HepG2 (cell line): Measurements from ENCODE around the gene CSK. TPM values are rescaled to one million over a fixed set of nuclear protein-coding genes. Genes with fewer than 3 reads are reported as not detected.

Experiments
- ATAC-seq: fragments of 200-7000 bp; cut with Tn5 transposase; 3 replicates; pipeline ENCODE4 v1.9.1; 2020; ENCODE audit warnings: mild to moderate bottlenecking, moderate library complexity
- BruUV-seq: library from RNA; stranded (reverse); fragments of 400-500 nt; replicated peaks from 2 replicates; lab custom pipeline; 2021; lab: Mats Ljungman, UMichigan
- CTCF ChIA-PET: fragments of 300-600 bp; formaldehyde crosslinking; extraction: SDS; loops from one replicate; lab custom pipeline; 2021; ENCODE audit warnings: low total read pairs, inconsistent platforms, low intra/inter-chr PET ratio; lab: Yijun Ruan, JAX
- POLR2A ChIA-PET: fragments of 350-600 bp; sonication (Branson Sonifier 250); formaldehyde crosslinking; loops from one replicate; lab custom pipeline; 2020; ENCODE audit warnings: antibody characterized with exemption, inconsistent platforms; lab: Yijun Ruan, JAX
- DNase-seq: peaks from one replicate; pipeline ENCODE4 v3.0.0-alpha.2; 2015; ENCODE audit warnings: low spot score
- FAIRE-seq: peaks from 3 replicates; lab custom pipeline; 2011; peaks lifted over from hg19 to GRCh38; lab: Jason Lieb, UNC
- H2AFZ ChIP-seq: one replicate; pipeline ENCODE4 v1.6.1; 2011; ENCODE audit warnings: low read length, inconsistent platforms
- H3K27ac ChIP-seq: fragments of 300-600 bp; 3 replicates; pipeline ENCODE4 v1.8.0; 2011; ENCODE audit warnings: mixed run types, mild to moderate bottlenecking, mixed read lengths, low read length, inconsistent platforms; ENCODE audit not compliant: insufficient read depth; ENCODE audit errors: extremely low read length
- H3K27me3 ChIP-seq, 2 experiments: fragments of 200-600 bp in 1 of 2; 2 replicates in 1 of 2; 3 replicates in 1 of 2; pipeline versions ENCODE4 v1.6.0 to v1.8.0; 2011; ENCODE audit warnings: low read length in 2 of 2, mild to moderate bottlenecking in 2 of 2, moderate library complexity in 2 of 2, inconsistent platforms in 1 of 2; ENCODE audit not compliant: insufficient read depth in 2 of 2, control insufficient read depth in 1 of 2
- H3K36me3 ChIP-seq, 2 experiments: fragments of 200-600 bp in 1 of 2; replicated peaks in 1 of 2; 2 replicates in 1 of 2; 3 replicates in 1 of 2; pipeline versions ENCODE4 v1.5.1 to v1.8.0; 2011; ENCODE audit warnings: low read length in 2 of 2, inconsistent platforms in 1 of 2; ENCODE audit not compliant: insufficient read depth in 2 of 2, control insufficient read depth in 1 of 2
- H3K4me1 ChIP-seq: 2 replicates; pipeline ENCODE4 v1.5.1; 2012; ENCODE audit warnings: low read length, inconsistent platforms; ENCODE audit not compliant: insufficient read depth
- H3K4me2 ChIP-seq: 2 replicates; pipeline ENCODE4 v1.6.0; 2011; ENCODE audit warnings: low read depth, low read length, inconsistent platforms
- H3K4me3 ChIP-seq, 3 experiments: fragments of 200-600 bp in 1 of 3; sonication (generic), shearing (Covaris generic) in 1 of 3; replicated peaks in 1 of 3; 2 replicates each; pipeline ENCODE4 v1.5.1; 2011 to 2016; ENCODE audit warnings: low read length in 3 of 3, inconsistent platforms in 2 of 3, low read depth in 2 of 3, mild to moderate bottlenecking in 2 of 3, control low read depth in 1 of 3, mixed read lengths in 1 of 3; ENCODE audit not compliant: insufficient read depth in 1 of 3
- H3K79me2 ChIP-seq: one replicate; pipeline ENCODE4 v1.6.1; 2011; ENCODE audit warnings: low read length, inconsistent platforms; ENCODE audit not compliant: insufficient read depth
- H3K9ac ChIP-seq: 2 replicates; pipeline ENCODE4 v1.6.0; 2011; ENCODE audit warnings: mild to moderate bottlenecking, low read depth, low read length, inconsistent platforms; ENCODE audit not compliant: insufficient read depth
- H3K9me3 ChIP-seq: 2 replicates; pipeline ENCODE4 v1.5.1; 2012; ENCODE audit warnings: mild to moderate bottlenecking, low read length
- H4K20me1 ChIP-seq: 2 replicates; pipeline ENCODE4 v1.6.0; 2011; ENCODE audit warnings: inconsistent platforms, mild to moderate bottlenecking, low read length, moderate library complexity; ENCODE audit not compliant: insufficient read depth
- CHCHD3 ChIP-seq: sonication (generic); formaldehyde crosslinking; IDR thresholded peaks from 2 replicates; pipeline ENCODE4 v1.8.0; 2022; ENCODE audit warnings: mild to moderate bottlenecking, missing genetic modification reagents, moderate library complexity
- RXRB ChIP-seq: IDR thresholded peaks from 2 replicates; pipeline ENCODE4 v1.6.1; 2016; ENCODE audit warnings: borderline replicate concordance, missing genetic modification reagents, missing compliant biosample characterization
- XRCC5 ChIP-seq: fragments of 200-400 bp; formaldehyde crosslinking; optimal IDR thresholded peaks from 2 replicates; pipeline ENCODE3; 2017; ENCODE audit warnings: mild to moderate bottlenecking, low read length
- ZBTB38 ChIP-seq: sonication (generic); formaldehyde crosslinking; IDR thresholded peaks from 2 replicates; pipeline ENCODE4 v1.5.1; 2020; ENCODE audit warnings: mild to moderate bottlenecking, missing genetic modification reagents
- ZNF256 ChIP-seq: sonication (generic); formaldehyde crosslinking; conservative IDR thresholded peaks from 2 replicates; pipeline ENCODE4 v1.4.0; 2020; ENCODE audit warnings: missing genetic modification reagents
- ZNF350 ChIP-seq: sonication (generic); formaldehyde crosslinking; IDR thresholded peaks from 2 replicates; pipeline ENCODE4 v1.4.0; 2020; ENCODE audit warnings: mild to moderate bottlenecking, low read depth, missing genetic modification reagents, borderline replicate concordance
- ZNF652 ChIP-seq: IDR thresholded peaks from 2 replicates; pipeline ENCODE4 v1.6.1; 2016; ENCODE audit warnings: low read depth, borderline replicate concordance
- ZNF670 ChIP-seq: sonication (generic); formaldehyde crosslinking; IDR thresholded peaks from 2 replicates; pipeline ENCODE4 v1.8.0; 2022; ENCODE audit warnings: mild to moderate bottlenecking, missing genetic modification reagents, borderline replicate concordance
- ZSCAN25 ChIP-seq: sonication (generic); formaldehyde crosslinking; IDR thresholded peaks from 2 replicates; pipeline ENCODE4 v1.8.0; 2022; ENCODE audit warnings: mild to moderate bottlenecking, missing genetic modification reagents
- WGBS: methylation state at CpG from one replicate; pipeline ENCODE4 v1.1.6; 2017; ENCODE audit warnings: low lambda C conversion rate; 5-methylcytosine and 5-hydroxymethylcytosine counted together
- in situ Hi-C: cut with HindIII; loops from 2 replicates; pipeline ENCODE4 v1.10.0; 2017; ENCODE audit warnings: low pct_unique_long_range_greater_than_20kb; ENCODE audit not compliant: extremely low pct_ligation_motif_present
- intact Hi-C: fragments of 100-400 bp; cut with micrococcal nuclease; formaldehyde crosslinking; loops from one replicate; pipeline ENCODE4 v1.10.0; 2022; ENCODE audit not compliant: unreplicated experiment
- polyA plus RNA-seq, 8 experiments: library from polyadenylated mRNA; depleted of rRNA in 3 of 8; stranded (reverse) in 7 of 8; unstranded in 1 of 8; fragments of >200 nt; fragmentation: Illumina TruSeq in 4 of 8; extraction: Trizol in 4 of 8; gene quantifications; 2 replicates each; pipeline versions ENCODE4 v1.2.1 to v1.2.3, GENCODE V29; 2011 to 2016; ENCODE audit warnings: low read depth in 4 of 8, missing spikeins in 1 of 8, mixed read lengths in 1 of 8; ENCODE audit not compliant: insufficient read depth in 1 of 8
- total RNA-seq, 5 experiments: library from RNA; depleted of rRNA; stranded (reverse); fragments of >200 nt; fragmentation: Illumina TruSeq; extraction: Trizol; gene quantifications; 2 replicates each; pipeline ENCODE4 v1.2.3, GENCODE V29; 2016; ENCODE audit warnings: low read depth in 1 of 5
- TF ChIP-seq, protein P1 (sequence below): sonication (generic); formaldehyde crosslinking; IDR thresholded peaks from 2 replicates; pipeline ENCODE4 v1.5.1; 2020; ENCODE audit warnings: missing genetic modification reagents, mild to moderate bottlenecking, borderline replicate concordance
- TF ChIP-seq, protein P2 (sequence below): sonication (generic); formaldehyde crosslinking; IDR thresholded peaks from 2 replicates; pipeline ENCODE4 v1.5.1; 2020; ENCODE audit warnings: mild to moderate bottlenecking, missing genetic modification reagents, moderate library complexity
- TF ChIP-seq, protein P3 (sequence below): sonication (generic); formaldehyde crosslinking; IDR thresholded peaks from 2 replicates; pipeline ENCODE4 v1.4.0; 2020; ENCODE audit warnings: missing genetic modification reagents
- TF ChIP-seq, protein P4 (sequence below): sonication (generic); formaldehyde crosslinking; IDR thresholded peaks from 2 replicates; pipeline ENCODE4 v1.5.0; 2020; ENCODE audit warnings: mild to moderate bottlenecking, missing genetic modification reagents, moderate library complexity

The CSK gene
- total and polyA plus RNA-seq, 2 of the 13 experiments (the other 11 are each of a cell fraction or from before 2014, with no cell fraction given) = 12.5 to 21.3 TPM

DNA sequence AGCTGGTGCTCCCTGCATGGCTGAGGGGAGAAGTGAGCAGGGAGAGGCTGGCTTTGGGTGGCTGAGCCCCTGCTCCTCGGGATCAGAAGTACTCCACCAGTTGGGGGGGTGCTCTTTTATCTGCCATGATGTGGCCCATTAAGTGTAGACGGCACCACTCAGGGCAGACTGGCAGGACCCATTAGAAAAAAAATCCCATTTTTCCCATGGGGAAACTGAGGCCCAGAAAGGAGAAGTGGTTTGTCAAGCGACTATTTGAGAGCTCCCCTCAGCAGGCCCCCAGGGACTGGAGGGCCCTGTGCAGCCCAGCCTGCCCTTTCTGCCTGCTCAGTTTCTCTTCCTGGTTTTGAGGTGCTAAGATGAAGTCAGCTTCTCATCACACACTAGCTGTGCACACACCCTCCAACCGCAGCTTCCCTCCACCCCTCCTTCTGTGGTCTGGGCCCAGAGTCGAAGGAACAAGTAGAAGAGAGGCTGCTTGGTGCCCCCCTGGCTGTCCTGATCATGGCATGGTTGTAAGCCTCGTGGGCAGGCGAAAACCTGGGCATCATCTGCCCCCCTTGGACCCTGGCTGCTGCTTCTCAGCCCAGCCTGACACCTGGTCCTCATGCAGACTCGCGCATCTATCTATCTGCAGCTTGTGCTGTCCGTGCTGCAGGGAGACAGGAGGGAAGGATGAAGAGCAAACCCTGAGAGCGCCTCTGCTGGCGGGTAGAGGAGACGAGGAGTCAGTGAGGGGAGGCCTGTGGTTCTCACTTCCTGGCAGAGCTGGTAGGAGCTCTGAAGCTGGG is 5.6 kb downstream of the CSK start:
- ATAC-seq (peak; percentile 64), FAIRE-seq (no peak), DNase-seq (no peak)
- Histone ChIP-seq H4K20me1 (peaks cover 30% of the 10 kb centered on the region), H2AFZ (no peak overlapping the region), H3K79me2 (peaks cover 67% of the 10 kb centered on the region), H3K4me3 (no peak overlapping the region), H3K9ac (no peak overlapping the region), H3K27me3 (no peaks in the 10 kb centered on the region), H3K4me1 (peaks cover 52% of the 10 kb centered on the region), H3K9me3 (no peaks in the 10 kb centered on the region), H3K4me2 (no peak overlapping the region), H3K36me3 (peaks cover 7 to 28% of the 10 kb centered on the region in 2 experiments; a peak in 4 of 5 replicates), H3K27ac (no peak overlapping the region)
- in situ Hi-C loops (loop anchor here (10.0 kb wide), 1 partner anchor 243 kb away; the partner anchor contains the start of gene ARID3B), intact Hi-C loops (loop anchor here (1.0 kb wide), 1 partner anchor 16 kb away; no protein-coding TSS in a partner anchor)
- POLR2A ChIA-PET = interaction anchor here (1.1 to 1.4 kb wide), 2 partner anchors 10 to 13 kb away, joined by 3 to 7 read pairs; no protein-coding TSS in a partner anchor
- CTCF ChIA-PET = interaction anchor here (1.3 to 1.6 kb wide), 2 partner anchors 14 to 16 kb away, joined by 3 to 5 read pairs; no protein-coding TSS in a partner anchor
- BruUV-seq = no TSS peak
- 74% methylated on average over 11 of the region's 13 CpGs for WGBS
- TF ChIP-seq, protein P1, sequence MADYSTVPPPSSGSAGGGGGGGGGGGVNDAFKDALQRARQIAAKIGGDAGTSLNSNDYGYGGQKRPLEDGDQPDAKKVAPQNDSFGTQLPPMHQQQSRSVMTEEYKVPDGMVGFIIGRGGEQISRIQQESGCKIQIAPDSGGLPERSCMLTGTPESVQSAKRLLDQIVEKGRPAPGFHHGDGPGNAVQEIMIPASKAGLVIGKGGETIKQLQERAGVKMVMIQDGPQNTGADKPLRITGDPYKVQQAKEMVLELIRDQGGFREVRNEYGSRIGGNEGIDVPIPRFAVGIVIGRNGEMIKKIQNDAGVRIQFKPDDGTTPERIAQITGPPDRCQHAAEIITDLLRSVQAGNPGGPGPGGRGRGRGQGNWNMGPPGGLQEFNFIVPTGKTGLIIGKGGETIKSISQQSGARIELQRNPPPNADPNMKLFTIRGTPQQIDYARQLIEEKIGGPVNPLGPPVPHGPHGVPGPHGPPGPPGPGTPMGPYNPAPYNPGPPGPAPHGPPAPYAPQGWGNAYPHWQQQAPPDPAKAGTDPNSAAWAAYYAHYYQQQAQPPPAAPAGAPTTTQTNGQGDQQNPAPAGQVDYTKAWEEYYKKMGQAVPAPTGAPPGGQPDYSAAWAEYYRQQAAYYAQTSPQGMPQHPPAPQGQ = no peak
- TF ChIP-seq ZNF350 (CRISPR knock-in tag) (no peak), ZSCAN25 (CRISPR knock-in tag) (no peak), CHCHD3 (CRISPR knock-in tag) (no peak), ZNF670 (CRISPR knock-in tag) (no peak), RXRB (no peak), XRCC5 (peak; percentile 71), ZNF256 (no peak), ZBTB38 (CRISPR knock-in tag) (peak; percentile 66; the same call in 1 of the 2 replicates), ZNF652 (CRISPR knock-in tag) (no peak)
- TF ChIP-seq, protein P2, sequence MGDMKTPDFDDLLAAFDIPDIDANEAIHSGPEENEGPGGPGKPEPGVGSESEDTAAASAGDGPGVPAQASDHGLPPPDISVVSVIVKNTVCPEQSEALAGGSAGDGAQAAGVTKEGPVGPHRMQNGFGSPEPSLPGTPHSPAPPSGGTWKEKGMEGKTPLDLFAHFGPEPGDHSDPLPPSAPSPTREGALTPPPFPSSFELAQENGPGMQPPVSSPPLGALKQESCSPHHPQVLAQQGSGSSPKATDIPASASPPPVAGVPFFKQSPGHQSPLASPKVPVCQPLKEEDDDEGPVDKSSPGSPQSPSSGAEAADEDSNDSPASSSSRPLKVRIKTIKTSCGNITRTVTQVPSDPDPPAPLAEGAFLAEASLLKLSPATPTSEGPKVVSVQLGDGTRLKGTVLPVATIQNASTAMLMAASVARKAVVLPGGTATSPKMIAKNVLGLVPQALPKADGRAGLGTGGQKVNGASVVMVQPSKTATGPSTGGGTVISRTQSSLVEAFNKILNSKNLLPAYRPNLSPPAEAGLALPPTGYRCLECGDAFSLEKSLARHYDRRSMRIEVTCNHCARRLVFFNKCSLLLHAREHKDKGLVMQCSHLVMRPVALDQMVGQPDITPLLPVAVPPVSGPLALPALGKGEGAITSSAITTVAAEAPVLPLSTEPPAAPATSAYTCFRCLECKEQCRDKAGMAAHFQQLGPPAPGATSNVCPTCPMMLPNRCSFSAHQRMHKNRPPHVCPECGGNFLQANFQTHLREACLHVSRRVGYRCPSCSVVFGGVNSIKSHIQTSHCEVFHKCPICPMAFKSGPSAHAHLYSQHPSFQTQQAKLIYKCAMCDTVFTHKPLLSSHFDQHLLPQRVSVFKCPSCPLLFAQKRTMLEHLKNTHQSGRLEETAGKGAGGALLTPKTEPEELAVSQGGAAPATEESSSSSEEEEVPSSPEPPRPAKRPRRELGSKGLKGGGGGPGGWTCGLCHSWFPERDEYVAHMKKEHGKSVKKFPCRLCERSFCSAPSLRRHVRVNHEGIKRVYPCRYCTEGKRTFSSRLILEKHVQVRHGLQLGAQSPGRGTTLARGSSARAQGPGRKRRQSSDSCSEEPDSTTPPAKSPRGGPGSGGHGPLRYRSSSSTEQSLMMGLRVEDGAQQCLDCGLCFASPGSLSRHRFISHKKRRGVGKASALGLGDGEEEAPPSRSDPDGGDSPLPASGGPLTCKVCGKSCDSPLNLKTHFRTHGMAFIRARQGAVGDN (CRISPR knock-in tag) = peak; percentile 34; the same call in 1 of the 2 replicates
- TF ChIP-seq, protein P3, sequence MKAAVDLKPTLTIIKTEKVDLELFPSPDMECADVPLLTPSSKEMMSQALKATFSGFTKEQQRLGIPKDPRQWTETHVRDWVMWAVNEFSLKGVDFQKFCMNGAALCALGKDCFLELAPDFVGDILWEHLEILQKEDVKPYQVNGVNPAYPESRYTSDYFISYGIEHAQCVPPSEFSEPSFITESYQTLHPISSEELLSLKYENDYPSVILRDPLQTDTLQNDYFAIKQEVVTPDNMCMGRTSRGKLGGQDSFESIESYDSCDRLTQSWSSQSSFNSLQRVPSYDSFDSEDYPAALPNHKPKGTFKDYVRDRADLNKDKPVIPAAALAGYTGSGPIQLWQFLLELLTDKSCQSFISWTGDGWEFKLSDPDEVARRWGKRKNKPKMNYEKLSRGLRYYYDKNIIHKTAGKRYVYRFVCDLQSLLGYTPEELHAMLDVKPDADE (CRISPR knock-in tag) = no peak
- TF ChIP-seq, protein P4, sequence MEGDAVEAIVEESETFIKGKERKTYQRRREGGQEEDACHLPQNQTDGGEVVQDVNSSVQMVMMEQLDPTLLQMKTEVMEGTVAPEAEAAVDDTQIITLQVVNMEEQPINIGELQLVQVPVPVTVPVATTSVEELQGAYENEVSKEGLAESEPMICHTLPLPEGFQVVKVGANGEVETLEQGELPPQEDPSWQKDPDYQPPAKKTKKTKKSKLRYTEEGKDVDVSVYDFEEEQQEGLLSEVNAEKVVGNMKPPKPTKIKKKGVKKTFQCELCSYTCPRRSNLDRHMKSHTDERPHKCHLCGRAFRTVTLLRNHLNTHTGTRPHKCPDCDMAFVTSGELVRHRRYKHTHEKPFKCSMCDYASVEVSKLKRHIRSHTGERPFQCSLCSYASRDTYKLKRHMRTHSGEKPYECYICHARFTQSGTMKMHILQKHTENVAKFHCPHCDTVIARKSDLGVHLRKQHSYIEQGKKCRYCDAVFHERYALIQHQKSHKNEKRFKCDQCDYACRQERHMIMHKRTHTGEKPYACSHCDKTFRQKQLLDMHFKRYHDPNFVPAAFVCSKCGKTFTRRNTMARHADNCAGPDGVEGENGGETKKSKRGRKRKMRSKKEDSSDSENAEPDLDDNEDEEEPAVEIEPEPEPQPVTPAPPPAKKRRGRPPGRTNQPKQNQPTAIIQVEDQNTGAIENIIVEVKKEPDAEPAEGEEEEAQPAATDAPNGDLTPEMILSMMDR (CRISPR knock-in tag) = peak; percentile 41
